GM19023 (cell line): Measurements from ENCODE around the gene BCL2.

Experiments used
- ATAC-seq: cut with Tn5 transposase; IDR thresholded peaks from one replicate; pipeline ENCODE4 v1.9.1; 2021; ENCODE audit warnings: mild to moderate bottlenecking, moderate library complexity; ENCODE audit not compliant: unreplicated experiment

Gene BCL2

GRCh38 chr18:63262369-63263335, 56.9 kb downstream of the BCL2 start:
- no peak for ATAC-seq

GRCh38 chr18:63261029-63261428, 58.5 kb downstream of the BCL2 start:
- ATAC-seq: no peak

DNA sequence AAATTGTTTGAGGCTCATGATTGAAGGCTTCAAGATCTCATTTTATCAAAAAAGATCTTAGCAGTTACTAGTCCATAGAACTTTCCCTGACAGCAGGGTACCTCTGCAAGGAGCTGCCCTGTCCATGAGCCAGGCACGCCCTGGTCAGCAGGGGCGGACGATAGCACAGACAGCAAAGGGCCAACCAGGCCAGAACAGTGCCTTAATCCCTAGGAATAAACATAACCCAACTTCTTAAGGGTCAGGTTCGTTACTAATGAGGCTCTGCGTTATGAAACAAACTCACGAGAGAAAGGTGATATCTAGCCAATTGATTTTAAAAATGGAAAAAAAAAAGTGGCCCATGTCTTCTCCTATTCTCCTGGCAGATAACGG, 59.2 kb downstream of the BCL2 start:
- no peak for ATAC-seq

GRCh38 chr18:63259567-63260379, 59.8 kb downstream of the BCL2 start:
- ATAC-seq: no peak

GRCh38 chr18:63258749-63259566, 60.6 kb downstream of the BCL2 start:
- no peak for ATAC-seq

DNA sequence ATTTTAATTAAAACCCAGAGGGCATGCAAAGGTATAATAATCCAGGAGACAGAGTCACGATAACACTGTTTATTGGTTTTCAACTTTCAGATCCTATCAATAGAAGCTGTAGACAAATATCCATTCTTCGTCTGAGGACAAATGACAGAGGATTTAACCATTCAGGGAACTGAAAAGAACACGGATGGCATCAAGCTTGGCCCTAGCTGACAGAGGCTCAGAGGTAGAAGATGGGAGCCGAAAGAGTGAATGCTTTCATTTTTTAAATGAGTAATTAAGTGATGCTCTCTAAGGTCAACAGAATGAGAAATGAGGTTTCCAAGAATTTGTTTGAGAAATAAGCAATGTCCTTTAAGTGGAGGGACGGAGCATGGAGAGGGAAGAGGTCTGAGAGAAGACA, 62.1 kb downstream of the BCL2 start:
- ATAC-seq: no peak

- peak; percentile 52 for ATAC-seq
These were observed 64.1 kb downstream of the BCL2 start for GRCh38 chr18:63255435-63255834.

- no peak for ATAC-seq
These were observed 64.7 kb downstream of the BCL2 start for GRCh38 chr18:63254716-63255399.

- no peak for ATAC-seq
These were observed 65.9 kb downstream of the BCL2 start for GRCh38 chr18:63253428-63254372.

DNA sequence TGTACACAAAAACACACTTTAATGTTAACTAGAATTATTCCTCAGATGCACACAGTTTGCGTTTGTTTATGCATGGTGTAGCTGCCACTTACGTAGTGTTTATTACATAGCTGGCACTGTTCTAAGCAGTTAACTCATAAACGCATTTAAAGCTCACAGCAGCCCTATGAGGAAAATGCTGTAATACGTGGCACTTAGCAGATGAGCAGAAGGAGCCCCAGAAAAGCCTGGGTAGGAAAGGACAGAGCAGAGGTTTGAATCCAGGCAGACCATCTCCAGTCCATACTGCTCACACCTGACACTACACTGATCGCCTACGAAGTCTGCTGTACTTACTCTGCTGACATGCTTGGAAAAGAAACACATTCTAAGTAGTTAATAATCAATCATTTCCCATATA, 66.6 kb downstream of the BCL2 start:
- ATAC-seq: no peak

DNA sequence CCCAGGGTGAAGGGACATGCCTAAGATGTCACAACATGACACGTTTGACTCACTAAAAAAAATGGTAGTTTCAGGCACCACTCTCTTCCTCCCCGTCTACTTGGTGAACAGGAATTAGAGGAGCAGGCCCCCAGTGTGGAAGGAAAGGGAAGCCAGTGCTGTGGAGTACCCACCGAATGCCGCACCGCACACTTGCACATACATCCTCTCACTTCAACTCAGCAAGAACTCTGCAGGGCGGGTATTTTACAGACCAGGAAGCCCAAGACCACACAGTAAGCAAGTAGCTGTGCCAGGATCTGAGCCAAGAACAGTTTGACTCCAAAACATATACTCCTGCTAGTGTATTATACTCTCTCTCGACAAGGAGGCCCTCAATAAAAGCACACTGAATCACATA, 69.8 kb downstream of the BCL2 start:
- ATAC-seq: no peak

- no peak for ATAC-seq
These were observed 71.6 kb downstream of the BCL2 start for GRCh38 chr18:63247926-63248325.

DNA sequence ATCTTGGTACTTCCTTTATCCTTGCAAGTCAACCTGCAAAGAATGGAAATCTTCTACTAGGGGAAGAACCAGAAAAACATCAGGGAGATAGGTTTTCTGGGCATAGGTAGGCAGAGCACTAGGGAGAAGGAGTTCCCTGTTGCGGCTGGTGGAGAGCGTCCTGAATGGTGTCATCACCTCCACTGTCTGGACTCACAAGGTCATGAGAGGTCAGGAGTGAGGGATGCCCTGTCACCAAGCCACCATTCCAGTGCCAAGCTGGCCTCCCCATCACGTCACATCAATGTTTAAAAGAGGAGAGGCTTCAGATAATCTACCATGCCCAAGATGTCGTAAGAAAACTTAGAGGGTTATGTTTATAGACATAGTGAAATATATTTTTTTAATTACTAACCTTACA, 72.1 kb downstream of the BCL2 start:
- no peak for ATAC-seq

DNA sequence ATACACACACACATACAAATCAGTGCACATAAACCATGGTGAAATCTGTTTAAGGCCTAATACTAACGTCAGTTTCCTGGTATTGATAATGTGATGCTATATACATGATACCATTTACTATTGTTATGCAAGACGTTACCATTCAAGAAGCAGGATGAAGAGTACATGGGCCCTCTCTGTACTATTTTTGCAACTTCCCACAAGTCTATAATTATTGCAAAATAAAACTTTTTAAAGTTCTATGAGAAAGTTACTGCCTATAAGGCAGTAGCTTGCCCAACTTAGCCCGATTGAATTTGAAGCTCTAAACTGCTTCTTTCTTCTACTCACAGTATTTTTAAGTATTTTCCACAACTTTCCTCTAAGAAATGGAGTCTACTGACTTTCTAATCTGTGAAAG, 74.0 kb downstream of the BCL2 start:
- ATAC-seq: no peak

DNA sequence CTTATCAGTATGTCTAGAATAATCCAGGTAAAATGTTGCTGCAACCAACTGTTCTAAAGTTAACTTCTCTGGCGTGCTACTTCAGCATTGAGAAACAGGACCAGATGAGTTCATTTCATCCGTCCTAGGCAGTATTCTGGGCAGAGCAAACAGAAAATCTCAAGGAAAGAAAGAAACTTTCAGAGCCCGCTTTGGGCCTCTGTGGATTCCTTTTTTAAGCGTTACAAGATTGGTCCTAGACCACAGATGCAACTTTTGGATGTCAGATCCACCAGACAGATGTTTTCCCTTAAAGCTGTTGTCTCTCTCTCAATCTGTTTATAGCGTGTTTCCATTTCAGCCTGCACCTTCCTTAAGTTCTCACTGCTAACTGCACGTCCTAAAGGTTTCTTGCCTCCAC, 75.0 kb downstream of the BCL2 start:
- no peak for ATAC-seq

DNA sequence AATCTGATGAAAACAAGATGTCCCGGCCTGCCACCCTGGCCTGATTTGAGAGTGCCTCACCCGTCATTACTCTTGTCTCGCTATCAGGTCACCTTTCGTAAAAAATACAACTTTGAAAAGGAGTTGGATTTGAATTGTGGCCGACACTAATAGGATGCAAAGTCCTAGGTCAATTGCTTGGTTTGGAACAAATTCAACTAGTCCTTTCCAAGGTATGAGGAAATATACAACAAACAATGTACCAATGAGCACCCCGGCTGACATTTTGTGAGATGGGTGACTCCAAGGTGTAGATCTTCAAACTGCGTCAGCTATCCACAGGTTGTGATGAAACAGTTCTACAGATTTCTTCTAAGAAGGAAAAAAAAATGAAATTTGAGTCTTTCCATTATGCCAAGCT, 77.8 kb downstream of the BCL2 start:
- no peak for ATAC-seq

- no peak for ATAC-seq
These were observed 78.3 kb downstream of the BCL2 start for GRCh38 chr18:63241317-63241712.

GRCh38 chr18:63240531-63241316, 78.8 kb downstream of the BCL2 start:
- no peak for ATAC-seq

DNA sequence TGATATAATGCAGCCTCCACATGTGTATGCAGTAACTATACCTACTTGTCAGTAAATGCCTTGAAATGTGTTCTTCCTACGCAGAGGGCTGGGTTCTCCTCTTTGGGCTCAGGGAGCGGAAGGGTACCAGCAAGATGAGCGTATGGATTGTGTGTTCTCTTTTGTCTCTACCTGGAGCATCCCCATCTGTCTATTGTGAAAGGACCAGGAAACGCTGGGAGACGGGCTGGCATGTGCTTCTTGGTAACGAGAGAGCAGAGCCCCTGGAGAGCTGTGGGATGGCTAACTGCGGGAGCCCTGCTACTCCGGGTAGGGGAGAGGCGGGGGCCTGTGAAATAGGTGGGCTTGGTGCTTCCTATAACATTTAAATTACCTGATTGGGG, 80.9 kb downstream of the BCL2 start:
- ATAC-seq: no peak
